OCI-LY1 (cell line): ENCODE results near the gene DCAF15.

ENCODE experiments used
- EZH2 ChIP-seq: fragments of 200-600 bp; sonication (generic), shearing (Covaris generic); IDR thresholded peaks from 2 replicates; pipeline ENCODE4 v1.8.0; 2017; ENCODE audit warnings: borderline replicate concordance, mixed run types, mild to moderate bottlenecking, antibody characterized with exemption, low read length, moderate library complexity, mixed read lengths
- TF ChIP-seq, protein P1 (sequence below): fragments of 200-600 bp; sonication (generic), shearing (Covaris generic); IDR thresholded peaks from 2 replicates; pipeline ENCODE4 v1.5.1; 2017; ENCODE audit warnings: mild to moderate bottlenecking, antibody characterized with exemption, low read length, moderate library complexity, mixed read lengths

DNA sequence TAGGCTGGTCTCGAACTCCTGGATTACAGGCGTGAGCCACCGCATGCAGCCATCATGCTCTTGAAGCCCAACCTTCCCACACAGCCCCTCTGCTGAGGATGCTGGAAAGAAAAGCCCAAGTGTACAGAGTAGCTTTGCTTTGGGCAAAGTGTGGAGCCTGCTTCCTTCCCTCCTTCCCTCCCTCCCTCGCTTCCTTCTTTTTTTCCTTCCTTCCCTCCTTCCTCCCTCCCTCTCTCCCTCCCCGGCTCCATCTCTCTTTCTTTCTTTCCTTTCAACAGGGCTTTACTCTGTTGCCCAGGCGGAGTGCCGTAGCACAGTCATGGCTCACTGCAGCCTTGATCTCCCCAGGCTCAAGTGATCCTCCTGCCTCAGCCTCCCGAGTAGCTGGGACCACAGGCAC, 43.6 kb upstream of the DCAF15 start:
- TF ChIP-seq, protein P1, sequence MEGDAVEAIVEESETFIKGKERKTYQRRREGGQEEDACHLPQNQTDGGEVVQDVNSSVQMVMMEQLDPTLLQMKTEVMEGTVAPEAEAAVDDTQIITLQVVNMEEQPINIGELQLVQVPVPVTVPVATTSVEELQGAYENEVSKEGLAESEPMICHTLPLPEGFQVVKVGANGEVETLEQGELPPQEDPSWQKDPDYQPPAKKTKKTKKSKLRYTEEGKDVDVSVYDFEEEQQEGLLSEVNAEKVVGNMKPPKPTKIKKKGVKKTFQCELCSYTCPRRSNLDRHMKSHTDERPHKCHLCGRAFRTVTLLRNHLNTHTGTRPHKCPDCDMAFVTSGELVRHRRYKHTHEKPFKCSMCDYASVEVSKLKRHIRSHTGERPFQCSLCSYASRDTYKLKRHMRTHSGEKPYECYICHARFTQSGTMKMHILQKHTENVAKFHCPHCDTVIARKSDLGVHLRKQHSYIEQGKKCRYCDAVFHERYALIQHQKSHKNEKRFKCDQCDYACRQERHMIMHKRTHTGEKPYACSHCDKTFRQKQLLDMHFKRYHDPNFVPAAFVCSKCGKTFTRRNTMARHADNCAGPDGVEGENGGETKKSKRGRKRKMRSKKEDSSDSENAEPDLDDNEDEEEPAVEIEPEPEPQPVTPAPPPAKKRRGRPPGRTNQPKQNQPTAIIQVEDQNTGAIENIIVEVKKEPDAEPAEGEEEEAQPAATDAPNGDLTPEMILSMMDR, result no peak
- no peak for TF ChIP-seq EZH2
